ENCODE data around the gene PRMT1.
A peak's percentile ranks its signal among the peaks of the same experiment; 100 is the strongest.

PRMT1 gene

DNA sequence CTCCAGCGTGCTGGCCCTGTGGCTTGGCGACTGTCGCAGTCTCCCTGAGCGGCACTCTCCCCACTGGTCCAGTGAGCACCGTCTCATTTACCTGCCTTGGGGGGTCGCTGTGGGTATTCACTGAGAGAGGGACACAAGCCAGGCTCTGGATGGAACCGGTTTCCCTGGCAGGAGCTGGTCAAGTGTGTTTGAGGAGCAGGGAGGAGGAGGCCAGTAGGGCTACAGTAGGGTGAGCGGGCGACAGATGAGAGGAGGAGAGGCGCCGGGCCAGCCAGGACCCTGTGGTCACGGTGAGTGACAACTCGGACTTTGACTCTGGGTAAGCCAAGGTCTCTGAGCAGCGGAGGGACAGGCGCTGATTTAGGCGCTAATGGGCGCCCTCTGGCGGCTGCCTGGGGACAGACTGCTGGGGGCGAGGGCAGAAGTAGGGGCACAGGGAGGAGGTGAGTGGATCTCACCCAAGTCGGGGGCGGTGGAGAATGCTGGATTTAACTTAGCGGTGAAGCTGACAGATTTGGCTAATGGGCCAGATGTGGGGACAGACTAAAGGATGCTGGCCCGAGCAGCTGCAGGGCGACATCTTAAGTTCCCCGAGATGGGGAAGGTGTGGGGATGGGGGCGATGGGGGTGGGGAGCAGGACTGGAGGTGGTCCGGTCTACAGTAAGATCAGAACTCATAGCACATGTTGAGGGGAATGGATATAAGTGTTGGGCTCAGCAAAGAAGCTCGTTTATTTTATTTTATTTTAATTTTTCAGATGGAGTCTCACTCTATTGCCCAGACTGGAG, 4.7 kb upstream of the PRMT1 start:
- DNase-seq: peak; percentile 94

DNA sequence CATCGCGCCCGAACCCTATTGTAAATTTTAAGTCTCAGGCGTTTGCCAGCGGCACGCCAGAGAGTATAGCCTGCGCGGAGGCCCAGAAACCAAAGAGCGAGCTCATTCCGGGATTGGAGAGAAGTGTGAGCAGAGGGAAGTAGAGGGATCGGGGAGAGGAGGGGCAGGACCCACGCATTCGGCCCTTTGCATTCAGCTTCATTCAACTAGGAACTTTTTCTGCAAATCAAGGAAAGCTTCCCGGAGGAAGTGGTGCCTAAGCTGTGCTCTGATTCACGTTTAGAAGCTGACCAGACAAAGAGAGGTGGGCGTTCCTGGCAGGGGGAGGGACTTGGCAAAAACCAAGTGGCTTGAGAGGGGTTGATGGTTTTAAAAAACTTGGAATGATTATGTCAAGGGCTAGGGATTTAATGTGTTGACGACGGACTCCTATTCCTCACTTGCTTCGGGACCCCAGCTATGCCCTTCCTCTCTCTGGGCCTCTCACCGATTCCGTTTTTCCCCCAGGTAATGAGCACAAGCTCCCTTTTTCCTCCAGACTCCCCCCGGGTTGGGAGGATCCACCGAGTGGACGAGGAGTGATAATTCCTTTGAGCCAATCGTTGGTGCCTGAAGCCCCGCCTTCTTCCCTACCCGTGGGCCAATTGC, 811 bp upstream of the PRMT1 start:
- peak; percentile 99 for DNase-seq

DNA sequence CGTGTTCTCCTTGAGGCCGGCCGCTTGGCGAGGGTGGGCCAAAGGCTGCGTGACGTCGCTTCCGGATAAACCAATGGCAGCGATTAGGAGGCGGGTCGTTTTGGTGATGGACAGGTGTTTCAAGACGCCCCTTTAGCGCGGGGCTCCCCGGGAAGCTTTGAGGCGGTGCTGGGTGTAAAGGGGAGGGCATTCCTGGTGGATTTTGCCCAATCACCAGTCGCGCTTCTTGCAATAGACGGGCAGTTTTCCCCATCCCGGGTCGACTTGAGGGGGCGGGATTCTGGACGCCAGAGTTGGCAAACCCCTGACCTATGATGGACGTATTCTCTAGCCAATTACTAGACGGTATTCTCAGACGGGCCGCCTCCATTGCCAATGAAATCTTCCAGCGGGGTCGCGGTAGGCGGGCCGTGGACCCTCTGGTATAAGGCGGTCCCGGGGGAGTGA, 264 bp upstream of the PRMT1 start:
- peak; percentile 100 for DNase-seq

DNA sequence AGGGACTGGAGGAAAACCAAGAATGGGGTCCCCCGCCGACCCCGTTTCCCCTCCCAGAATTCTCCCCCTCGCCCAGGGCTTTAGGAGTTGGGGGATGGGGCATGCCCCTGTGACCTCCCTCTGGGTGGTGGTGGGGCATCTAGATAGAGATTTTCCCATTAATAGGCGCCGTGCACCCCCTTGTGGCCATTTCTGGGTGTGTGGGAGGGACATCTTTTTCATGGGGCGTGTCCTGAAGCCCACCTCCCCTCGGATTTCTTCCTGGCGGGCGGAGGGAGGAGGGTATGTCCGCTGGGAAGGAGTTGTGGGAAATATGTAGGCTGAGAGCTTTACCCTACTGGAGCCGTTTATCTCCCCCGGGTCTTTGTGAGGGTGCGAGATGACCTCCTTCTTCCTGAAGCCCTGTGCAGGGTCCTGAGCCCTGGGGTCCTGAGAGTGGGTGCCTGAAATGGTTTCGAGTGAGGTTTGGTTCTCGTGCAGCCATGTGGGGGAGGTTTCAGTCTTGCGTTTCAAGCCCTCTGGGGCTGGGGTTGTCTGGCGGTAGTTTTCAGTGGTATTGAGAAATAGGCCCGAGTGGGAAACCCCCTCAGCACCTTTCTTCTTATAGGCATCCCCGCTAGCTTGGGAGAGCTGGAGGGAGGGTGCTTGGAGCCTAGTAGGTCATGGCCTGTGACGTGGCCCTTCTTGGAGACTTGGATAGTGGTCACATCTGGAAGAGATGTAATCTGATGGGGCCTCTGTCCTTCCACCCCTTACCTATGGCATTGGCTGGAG, 1.0 kb downstream of the PRMT1 start:
- DNase-seq: peak; percentile 47

DNA sequence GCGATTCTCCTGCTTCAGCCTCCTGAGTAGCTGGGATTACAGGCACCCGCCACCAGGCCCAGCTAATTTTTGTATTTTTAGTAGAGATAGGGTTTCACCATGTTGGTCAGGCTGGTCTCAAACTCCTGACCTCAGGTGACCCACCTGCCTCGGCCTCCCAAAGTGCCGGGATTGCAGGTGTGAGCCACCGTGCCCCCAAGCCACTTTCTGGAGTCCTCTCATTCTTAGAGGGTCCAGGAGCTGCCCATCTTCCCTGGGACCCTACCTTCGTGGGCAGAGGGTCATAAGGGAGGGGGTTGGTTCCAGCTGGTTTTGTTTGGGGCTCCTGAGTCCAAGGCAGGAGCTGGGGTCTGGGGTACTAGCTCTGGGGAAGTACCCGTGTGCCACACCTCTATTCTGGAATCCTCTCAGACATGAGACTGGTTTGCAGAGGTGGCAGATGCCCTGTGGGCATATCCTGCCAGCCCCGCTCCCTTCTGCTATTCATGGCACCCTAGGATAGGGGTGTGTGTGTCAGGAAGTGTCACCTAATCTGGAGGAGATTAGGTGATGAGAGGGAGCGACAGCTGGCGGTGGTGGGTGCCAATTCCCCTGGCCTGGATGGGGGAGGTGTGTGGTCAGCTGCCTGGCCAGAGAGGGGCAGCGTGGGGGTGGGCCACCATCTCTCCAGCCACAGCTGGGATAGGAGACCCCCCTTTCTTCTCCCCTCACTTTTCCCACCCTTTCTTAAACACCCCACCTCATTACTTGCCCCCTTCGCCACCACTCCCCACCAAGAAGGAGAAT, 2.1 kb downstream of the PRMT1 start:
- DNase-seq: no peak

DNA sequence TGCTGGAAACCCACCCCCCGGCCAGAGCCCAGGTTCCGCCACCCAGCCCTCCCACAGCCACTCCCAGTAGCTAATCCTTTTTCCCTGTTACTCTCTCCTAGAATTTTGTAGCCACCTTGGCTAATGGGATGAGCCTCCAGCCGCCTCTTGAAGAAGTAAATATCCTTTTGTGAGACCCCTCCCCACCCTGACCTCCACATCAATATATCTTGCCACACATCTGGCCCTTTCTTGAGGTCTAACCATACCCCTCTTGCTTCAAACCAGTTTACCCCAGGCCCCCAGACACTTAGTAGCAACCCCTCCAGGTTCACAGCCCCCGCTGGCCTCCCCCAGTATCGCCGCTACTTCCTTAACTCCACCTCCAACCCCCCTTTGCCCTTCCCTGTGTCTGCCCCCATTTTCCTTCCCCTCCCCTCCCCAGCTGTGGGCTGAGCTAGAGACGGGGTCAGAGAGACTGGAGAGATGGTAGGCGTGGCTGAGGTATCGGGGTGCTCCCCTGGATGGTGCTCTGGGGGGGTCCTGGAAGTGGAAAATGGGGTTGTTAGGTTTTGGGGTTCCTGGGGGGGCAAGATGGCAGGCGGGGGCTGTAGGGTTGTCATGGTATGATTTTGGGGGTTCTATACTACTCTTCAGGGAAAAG, 2.8 kb downstream of the PRMT1 start:
- DNase-seq: no peak

DNA sequence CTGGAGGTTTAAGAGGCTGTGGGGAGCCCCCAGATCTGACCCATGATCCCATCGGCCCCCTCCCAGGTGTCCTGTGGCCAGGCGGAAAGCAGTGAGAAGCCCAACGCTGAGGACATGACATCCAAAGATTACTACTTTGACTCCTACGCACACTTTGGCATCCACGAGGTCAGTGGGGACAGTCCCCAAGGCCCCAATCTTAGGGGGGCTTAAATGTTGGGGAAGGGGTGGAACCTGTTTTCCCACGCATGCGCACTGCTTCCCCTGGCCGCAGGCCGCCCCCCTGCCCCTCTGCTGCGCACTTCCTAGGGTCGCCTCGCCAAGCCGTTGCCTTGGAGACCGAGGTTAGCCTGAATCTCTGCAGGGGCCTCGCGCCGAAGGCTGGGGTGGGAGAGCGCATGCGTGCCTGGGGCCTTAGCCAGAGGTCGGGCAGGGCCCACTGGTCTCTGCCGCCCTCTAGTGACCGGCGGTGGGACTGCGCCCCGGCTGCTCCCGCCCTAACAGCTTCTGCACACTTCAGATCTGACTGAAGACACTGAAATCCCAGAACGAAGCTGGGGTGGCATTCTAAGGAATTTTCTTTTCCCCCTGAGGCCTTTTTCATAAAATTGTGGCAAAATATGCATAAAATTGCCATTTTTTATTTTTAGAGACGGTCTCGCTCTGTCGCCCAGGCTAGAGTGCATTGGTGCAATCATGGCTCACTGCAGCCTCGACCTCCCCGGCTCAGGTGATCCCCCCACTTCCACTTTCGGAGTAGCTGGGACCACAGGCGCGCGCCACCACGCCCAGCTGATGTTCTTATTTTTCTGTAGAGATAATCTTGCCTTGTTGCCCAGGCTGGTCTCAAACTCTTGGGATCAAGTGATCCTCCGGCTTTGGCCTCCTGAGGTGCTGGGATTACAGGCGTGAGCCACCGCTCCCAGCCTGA, 3.6 kb downstream of the PRMT1 start:
- peak; percentile 95 for DNase-seq

DNA sequence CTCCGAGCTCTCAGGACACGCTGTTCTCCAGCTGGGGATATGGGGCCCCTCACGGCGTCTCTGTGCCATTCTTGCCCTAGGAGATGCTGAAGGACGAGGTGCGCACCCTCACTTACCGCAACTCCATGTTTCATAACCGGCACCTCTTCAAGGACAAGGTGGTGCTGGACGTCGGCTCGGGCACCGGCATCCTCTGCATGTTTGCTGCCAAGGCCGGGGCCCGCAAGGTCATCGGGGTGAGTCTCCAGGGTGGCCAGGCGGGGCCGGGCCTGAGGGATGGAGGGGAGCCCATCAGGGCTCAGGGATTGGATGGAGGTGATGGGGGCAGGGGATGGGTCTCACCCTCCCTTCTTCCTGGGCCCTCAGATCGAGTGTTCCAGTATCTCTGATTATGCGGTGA, 4.8 kb downstream of the PRMT1 start:
- no peak for DNase-seq

DNA sequence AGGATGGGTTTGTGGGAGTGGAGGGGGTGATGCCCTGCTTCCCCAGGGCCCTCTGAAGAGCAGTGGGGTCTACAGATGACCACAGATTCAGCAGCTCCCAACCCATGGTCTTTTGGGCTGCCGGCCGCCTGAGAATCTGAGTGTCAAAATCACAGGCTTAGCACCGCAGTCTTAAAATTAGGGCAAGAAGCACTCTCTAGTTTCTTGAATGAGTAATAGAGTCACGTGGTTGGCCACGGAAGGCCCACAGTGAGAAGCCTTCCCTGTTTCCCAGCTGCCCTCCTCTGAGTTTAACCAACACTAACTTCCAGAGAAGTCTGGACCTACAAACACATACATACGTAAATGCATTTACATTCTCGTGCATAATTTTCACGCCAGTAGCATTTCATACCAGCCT, 5.2 kb downstream of the PRMT1 start:
- DNase-seq: no peak

DNA sequence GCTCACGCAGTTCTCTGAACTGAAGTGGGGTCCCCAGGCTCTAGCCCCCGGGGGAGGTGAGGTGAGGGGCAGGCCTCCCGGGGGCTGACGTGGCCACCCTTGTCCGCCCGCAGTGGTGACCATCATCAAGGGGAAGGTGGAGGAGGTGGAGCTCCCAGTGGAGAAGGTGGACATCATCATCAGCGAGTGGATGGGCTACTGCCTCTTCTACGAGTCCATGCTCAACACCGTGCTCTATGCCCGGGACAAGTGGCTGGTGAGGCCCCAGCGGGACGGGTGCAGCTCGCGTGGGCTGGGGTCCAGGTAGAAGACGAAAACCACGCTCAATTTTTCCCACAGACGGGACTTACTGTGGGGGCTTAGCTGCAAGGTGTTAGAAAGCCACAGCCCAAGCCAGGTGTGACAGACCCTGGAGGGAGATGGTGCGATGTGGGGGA, 6.8 kb downstream of the PRMT1 start:
- no peak for DNase-seq

DNA sequence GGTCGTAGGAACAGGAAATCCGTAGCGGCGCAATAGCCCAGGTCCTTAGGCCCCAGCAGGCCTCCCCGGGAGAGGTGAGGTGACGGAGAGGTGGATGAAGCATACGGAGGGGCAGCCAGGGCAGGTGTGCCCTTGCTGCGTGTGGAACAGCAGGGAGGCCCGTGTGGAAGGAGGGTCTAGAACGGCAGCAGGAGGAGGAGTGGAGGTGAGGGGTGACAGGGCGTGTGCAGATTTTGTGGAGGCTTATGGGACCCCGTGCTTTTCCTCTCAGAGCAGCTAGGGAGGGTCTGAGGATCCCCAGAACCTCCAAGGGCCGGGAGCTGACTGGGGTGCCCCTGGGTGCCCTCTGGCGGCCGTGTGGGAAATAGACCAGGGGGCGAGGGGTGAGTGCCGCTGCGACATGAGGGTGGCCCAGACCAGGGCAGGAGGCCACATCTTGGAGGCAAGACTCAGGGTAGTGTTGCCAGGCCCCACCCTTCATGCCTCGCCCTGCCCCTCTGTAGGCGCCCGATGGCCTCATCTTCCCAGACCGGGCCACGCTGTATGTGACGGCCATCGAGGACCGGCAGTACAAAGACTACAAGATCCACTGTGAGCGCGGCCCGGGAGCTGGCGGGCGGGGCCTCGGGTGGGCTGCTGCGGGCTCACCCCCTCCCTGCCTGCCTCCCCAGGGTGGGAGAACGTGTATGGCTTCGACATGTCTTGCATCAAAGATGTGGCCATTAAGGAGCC, 7.3 kb downstream of the PRMT1 start:
- no peak for DNase-seq

DNA sequence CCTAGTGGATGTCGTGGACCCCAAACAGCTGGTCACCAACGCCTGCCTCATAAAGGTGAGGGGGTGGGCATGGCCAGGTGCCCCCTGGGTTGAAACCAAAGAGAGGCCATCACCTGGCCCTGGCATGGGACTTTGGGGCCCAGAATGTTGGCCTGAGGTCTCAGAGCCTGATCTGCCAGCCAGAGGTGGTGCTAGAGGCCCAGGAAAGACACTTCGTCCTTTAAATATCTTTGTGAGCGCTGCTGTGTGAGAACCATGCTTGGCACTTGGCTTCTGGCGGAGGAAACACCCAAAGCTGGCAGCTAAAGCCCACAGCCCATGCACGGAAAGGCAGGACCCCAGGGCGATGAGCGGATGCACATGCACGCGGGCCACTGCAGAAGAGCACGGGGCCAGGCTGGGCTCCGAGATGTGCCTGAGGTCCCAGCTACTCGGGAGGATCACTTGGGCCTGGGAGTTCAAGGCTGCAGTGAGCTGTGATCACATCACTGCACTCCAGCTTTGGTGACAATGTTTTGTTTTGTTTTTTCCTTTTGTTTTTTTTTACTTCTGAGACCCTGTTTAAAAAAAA, 8.0 kb downstream of the PRMT1 start:
- DNase-seq: no peak

DNA sequence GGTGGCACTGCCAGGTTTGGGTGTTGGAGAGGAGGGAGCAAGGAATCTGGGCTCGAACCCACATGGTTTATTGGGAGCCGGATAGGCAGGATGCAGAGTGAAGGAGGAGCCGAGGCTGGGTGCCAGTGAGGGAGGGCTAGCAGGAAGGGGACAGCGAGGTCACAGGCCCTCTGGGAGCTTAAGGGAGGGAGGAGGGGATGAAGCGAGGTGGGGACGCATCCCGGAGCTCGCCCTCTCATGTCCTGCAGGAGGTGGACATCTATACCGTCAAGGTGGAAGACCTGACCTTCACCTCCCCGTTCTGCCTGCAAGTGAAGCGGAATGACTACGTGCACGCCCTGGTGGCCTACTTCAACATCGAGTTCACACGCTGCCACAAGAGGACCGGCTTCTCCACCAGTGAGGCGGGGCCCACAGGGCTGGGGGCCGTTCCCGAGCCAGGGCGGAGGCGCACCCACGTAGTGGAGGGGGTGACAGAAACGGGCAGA, 8.8 kb downstream of the PRMT1 start:
- no peak for DNase-seq

DNA sequence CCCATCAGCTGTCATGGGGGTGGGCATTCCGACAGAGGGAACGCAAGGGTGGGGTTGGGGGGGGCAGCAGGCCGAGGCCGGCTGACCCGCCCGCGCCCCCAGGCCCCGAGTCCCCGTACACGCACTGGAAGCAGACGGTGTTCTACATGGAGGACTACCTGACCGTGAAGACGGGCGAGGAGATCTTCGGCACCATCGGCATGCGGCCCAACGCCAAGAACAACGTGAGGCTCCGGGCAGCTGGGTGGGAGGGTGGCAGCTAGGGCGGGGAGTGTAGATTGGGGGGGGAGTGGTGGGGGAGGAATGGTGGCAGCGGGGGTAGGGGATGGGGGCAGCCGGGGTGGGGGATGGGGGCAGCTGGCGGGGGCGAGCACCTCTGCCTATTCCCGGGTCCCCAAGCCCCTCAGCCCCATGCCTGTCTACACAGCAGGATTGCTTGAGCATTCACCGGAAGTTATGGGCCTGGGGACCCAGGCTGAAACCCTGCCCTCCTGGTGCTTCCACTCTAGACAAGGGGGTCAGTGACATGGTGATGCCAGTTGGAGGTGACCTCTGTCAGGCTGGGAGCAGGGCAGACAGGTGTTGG, 9.5 kb downstream of the PRMT1 start:
- no peak for DNase-seq

DNA sequence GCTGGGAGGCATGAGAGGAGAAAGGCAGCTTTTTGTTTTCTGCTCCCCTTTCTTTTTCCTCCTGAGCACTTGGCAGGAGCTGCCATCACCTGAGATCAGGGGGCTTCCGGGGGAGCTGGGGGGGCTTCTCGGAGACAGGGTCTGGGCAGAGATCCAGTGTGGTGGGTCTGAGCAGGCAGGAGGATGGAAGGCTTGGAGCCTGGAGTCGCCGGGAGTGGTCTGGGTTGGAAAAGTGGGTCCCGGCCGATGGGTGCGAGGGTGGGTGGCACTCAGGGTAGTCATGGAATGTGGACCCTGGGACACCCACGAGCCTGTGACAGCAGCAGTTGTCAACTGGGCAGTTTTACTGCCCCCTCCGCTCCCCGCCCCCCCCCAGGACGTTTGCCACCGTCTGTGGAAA, 10.1 kb downstream of the PRMT1 start:
- no peak for DNase-seq

DNA sequence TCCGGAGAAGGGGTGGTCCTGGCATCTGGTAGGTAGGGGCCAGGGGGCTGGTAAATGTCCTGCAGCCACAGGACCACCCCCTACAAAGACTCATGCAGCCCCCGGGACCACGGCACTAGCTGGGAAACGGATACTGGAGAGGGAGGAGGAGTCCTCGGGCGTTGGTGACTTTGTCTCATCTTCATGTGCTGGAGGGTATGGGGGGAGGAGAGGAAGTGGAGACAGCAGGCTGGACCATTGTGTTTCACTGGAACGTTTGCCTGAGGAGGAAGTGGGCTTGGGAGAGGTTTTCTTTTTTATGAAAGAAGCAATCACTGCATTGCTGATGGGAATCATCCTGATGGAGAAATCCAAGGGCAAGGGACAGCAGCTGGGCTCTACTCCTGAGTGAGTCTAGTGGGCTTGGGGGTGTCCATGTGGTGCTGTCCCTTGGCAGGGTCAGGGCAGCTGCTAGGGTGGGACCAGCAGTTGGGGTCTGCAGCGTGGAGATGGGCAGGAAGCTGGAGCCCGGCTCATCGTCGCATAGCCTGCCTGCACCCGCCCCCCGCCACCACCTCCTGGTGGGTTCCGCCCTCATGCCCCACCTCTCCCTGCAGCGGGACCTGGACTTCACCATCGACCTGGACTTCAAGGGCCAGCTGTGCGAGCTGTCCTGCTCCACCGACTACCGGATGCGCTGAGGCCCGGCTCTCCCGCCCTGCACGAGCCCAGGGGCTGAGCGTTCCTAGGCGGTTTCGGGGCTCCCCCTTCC, 10.7 kb downstream of the PRMT1 start:
- DNase-seq: no peak

DNA sequence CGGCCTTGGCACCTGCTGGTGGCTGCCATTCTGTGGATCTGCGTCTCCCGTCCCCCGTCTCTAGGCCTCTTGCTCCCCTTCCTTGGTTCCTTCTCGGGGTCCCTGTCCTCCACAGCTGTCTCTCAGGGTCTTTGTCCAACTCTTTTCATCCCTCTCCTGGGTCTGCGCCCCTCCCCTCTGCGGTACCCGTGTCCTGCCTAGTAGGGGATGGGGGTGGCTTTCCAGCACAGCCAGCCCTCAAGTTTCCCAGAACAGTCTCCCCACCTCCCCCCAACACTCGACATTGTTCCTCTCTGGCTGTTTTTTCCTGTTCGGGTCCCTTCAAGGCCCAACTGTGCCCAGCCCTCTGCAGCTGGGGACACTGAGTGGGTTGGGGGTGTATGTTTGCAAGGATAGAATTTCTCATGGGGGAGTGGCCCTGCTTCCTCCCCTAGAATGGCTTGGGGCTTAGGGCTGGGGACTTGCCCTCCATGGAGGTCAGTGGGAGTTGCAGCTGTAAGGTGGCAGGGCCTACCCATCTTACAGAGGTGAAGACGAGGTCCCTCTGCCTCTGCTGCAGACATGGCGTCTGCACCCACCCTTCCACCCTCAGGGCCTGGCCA, 11.6 kb downstream of the PRMT1 start:
- no peak for DNase-seq
